GM18868 (cell line): Measurements from ENCODE around the gene AVP.

Experiments used
- ATAC-seq: cut with Tn5 transposase; IDR thresholded peaks from one replicate; pipeline ENCODE4 v1.9.1; 2021; ENCODE audit warnings: mild to moderate bottlenecking, moderate library complexity; ENCODE audit not compliant: unreplicated experiment

The AVP gene

DNA sequence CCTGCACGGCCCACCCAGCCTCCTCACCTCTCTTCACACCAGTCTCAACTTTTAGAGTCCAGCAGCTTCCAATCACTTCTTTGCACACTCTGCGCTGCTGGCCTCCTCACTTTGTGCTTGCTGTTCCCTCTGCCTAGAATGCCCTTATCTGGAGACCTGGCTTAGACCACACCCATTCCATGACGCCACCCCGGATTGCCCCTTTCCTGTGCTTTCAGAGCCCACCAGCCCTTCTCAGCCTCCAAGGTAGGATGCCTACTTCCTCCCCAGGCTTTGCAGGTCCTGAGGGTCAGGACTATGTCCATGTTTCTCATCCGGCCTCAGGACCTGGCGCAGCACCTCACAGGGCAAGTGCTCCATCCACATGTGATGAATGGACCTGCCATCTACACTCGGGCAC lies 27.0 kb upstream of the AVP start:
- ATAC-seq = no peak

DNA sequence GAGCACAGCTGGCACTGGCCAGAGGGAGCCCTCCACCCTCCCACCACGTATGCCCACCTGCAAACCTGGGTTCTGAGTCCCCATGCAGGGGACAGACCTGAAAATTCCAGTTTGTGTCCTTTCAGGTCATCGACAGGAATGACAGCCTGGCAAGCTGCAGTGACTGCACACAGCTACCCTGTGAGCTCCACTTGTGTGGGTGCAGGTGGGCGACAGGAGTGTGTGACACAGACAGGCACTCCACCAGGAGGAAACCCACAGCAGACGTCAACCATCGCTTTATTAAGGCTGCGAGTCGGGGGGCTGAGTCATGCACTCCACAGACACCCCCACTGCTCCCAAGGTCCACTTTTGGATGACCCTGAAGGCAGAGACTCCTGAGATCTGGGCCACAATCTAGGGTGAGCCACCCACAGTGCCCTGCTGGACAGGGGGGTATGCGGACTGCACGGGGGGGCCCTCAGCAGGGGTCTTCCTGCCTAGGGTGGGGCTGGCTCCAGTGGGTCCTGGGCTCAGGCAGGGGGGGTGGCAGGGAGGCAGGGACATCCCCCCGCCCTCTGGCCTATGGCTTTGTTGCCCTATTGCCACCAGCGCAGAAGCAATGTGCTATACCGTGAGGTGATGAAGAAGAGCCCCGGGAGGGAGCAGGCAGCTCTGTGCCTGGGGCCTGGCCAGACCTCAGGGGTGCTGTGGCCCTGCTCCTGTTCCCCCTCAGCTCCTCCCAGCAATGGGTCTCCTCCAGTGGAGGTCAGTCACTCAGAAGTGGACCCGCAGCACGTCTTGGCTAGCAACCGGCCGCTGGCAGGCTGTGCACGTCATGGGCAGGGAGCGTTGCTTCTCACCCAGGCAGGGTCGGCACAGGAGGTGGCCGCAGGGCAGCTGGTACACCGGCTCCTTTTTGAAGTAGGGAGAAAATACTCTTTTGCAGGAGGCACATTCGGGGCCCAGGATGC lies 25.1 kb upstream of the AVP start:
- ATAC-seq = no peak

DNA sequence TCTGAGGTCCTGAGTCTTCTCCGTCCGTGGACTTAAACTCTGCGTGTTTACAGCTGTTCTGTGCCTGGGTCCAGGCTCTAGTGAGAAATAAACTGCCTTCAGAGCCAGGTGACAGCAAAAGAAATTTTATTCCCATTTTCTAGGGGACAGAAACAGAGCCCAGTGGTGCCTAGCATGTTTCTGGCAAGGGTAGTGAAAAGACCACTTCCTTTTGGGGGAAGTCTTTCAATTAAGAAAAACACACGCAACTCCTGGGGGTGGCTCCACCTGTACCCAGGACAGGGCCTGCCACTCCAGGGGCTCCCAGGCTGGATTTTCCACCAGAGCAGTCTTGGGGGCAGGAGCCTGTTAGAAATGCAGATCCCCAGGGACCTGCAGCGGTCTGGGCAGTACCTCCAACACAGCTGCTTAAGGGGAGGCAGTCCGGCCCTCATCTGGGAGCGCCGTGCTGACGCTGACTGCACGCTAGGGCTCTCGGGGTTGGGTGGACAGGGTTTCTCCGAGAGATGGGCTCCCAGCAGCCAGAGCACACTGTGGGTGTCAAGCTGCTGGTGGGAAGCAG lies 23.0 kb upstream of the AVP start:
- ATAC-seq = no peak

DNA sequence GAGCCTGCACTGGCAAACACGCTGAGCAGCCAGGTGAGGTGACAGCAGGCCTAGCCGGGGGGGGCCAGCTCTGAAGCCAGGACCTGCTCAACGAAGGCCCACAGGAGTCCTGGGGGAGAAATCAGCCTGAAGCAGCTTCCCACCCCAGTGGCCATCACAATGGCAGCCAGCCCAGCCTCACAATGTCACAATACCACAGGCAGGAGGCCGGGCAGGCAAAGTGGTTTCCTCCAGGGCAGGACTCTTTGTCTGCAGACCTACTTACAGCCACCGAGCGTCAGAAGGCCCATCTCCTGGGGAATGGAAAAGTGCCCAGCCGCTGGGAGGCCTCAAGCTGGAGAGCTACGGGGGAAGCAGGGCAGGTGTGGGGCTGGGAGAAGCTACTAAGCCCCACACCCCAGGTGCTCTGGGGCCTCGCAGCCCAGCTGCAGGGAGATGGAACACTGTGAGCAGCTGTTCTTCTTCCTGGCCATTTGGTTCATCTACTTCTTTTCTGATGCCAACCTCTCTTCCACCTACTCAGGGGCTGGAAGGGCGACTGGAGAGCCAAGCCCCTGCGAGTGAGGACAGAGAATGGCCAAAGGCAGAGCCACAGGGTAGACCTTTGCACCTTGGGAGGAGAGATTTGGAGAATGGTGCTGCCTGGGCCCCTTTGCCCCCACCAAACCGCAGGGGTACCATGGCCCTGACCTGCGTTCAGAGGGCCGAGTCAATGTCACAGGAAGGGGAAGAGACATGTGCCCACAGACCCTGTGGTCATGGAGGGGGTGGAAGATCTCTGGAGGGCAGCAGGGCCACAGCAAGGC lies 22.3 kb upstream of the AVP start:
- ATAC-seq = no peak

DNA sequence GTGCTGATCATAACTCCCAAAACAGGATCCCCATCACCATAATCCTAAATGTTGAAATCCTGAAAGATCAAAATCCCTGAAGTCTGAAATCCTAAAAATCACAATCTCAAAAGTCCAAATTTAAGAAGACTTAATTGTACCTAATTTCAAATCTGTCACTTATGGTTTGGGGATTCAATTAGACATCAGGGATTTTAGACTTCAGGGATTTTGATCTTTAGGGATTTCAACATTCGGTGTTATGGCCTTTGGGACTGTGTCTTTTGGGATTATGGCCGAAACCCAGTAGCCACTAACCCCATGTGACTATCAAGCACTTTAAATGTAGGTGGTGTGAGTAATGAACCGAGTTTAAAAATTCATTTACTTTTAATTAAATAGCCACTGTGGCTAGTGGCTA lies 21.7 kb upstream of the AVP start:
- ATAC-seq = no peak

DNA sequence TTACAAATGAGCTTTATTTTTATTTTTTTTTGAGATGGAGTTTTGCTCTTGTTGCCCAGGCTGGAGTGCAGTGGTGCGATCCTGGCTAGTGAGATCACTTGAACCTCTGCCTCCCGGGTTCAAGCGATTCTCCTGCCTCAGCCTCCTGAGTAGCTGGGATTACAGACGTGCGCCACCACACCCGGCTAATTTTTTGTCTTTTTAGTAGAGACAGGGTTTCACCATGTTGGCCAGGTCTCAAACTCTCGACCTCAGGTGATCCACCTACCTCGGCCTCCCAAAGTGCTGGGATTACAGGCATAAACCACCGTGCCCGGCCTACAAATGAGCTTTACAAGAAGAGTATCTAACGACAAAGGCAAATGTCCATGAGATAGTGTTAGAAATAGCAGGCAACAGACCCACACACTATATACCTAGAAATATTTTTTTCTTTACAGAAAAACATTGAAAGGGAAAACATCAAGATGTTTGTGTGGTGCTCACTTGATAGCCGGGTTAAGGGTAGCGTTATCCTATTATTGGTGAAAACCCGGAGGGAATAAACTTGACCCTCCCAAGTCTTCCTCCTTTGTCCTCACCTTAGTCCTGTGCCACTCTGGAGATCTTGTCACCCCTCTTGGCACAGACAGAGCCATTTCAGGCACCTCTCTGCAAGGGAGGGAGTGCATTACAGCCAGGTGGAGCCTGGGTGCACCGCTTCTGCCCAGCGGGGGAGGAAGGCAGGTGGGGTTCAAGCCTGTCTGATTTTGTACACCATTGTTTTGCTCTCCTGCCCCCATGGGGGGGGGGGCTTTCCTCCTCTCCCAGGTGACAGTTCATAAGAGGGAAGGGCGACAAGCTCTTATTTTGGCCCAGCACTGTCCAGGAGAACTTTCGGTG lies 21.0 kb upstream of the AVP start:
- no peak for ATAC-seq

DNA sequence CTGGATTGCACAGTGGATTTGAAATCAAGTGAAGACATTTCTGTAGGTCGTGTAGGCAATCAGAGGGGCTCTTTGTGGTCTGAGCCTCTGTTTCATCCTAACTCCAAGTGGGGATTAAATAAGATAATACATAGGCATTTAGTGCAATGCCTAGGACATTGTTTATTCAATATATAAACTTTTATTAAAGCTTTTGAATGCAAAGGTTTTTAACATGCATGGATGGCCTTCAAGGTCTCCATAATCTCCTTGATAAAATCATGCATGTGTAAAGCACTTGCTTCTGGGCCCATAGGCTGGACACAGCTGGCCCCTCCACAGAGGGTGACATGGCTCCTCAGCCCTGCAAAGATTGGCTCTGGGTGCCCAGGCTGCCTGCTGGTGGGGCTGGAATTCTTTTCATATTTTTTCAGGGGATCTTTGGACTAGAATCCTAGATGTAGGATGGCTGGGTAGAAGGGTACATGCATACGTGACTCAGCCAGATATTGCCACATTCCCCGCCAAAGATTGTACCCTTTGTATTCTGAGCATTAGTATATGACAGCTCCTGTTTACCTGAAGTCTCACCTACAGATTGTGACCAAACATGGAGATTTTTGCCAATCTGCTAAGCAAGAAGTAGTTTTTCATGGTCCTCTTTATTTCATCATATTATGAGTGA lies 19.0 kb upstream of the AVP start:
- no peak for ATAC-seq

DNA sequence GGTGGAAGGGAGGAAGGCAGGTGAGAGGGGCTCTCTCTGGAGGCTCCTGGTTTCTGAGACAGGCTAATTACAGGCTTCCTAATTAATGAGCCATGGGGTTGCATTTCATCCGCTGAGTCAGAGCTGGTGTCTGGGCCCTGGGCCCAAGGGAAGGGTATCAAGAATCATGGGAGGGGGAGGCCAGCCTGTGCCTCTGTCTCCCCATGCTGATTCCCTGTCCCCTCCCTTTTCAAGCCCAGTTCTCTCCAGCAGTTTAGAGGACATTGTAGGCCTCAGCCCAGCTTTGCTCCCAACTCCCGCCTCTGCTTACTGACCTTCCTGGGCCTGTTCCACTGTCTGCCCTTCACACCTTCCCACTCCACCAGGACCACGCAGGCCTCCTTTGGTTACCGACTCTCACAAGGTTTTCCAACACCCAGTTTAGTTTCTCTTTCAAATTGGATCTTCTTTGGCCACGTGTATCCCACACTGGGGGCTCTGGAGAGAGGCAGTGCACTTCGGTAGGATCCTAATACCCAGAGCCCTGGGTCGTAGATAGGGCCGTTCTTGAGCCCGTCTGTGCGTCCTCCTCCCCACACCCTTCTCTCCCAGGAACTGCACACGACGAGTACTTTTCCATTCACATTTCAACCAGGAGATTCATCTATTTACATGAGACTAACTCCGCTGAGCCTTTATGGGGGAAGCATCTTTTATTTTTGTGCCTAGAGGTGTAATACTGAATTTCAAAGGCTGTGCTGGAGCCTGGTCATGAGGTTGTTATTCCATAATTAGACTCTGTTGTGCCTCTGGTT lies 18.2 kb upstream of the AVP start:
- ATAC-seq = no peak

DNA sequence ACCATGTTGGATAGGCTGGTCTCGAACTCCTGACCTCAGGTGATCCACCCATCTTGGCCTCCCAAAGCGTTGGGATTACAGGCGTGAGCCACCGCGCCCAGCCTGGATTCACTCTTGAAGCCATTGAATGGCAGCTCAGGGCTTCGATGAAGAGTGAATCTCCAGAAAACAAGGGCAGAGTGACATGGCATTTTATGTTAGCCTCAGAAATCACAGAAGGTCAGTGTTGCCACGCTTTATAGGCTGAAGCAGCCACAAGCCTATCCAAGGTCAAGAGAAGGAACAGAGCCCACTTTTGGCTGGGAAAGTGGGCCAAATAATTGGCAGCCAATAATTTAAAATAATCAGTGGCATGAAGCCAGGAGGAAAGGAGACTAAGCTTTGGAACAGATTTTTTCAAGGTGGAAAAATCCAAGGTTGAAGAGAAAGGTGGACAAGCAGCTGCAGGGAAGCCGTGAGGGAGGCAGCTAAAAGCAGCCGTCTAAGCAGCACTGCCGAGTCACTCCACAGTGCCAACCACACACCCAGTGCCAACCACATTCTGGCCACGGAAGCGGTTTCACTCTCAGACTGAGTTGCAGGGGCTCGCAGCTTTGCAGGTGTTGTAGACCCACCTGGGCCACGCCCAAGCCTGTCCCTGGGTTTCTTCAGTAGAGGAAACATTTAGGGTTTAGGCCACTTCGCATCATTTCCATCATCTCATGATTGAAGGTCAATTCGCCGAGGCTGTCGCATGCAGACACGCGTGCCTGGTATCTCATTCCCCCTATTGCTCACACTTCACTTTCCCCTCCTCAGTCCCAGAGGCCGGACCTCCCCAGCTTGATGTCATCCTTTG lies 17.4 kb upstream of the AVP start:
- ATAC-seq = no peak

DNA sequence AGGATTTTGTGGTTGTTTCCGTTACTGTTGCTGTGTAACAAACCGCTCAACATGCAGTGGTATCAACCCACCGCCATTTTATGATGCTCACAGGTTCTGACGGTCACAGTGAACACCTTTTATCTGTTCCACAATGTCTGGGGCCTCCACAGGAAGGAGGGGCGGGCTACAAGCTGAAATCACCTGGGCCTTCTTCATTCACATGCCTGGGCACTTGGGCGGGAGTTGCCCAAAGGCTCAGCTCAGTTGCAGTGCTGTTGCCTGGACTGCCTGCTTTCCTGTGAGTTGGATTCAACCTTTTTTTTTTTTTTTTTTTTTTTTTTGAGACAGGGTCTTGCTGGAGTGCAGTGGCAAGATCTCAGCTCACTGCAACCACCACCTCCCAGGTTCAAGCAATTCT lies 16.7 kb upstream of the AVP start:
- no peak for ATAC-seq

DNA sequence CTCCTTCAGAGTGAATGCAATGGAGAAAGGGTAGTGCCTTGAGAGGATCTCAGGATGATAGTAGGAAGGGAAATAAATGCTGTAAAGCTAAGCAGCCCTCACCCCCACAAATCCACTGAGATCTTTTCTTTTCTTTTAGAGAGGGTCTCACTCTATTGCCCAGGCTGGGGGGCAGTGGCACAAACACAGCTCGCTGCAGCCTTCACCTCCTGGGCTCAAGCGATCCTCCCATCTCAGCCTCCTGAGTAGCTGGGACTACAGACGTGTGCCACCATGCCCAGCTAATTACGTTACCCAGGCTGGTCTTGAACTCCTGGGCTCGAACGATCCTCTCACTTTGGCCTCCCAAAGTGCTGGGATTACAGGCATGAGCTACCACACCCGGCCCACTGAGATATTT lies 16.0 kb upstream of the AVP start:
- no peak for ATAC-seq

DNA sequence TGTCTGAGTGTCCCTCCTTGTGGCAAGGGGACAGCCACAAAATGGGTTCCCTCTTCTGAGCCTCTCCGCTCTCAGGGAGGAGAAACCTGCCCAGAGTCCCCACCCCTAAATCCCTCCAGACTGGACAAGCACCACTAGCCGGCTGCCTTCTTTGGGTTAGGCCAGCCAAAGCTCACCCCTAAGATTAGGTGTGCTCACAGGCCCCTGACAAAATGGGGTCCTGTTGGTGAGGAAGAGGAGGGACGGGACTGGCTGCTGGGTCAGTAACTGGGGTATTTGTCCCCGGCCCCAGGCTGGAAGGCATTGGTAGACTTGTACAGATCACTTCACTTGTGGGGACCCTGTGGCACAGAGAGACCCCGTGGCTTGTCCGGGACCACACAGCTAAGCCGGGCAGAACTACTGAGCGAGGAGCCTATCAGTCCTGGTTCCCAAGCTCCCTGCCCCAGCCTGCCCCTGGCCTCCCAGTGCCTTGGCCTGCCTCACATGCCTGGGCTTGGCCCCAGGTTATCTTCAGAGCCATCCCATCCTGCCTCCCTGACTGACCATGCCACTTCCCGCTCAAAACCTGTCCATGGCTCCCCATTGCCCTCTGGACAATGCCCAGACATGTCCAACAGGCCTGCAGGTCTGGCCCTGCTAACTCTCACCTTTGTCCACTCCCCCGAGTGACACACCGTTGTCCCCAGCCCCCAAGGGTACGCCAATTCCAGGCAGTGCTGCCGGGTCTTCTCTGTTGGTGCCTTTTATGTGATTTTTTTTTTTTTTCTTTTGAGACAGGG lies 10.5 kb upstream of the AVP start:
- ATAC-seq = no peak

DNA sequence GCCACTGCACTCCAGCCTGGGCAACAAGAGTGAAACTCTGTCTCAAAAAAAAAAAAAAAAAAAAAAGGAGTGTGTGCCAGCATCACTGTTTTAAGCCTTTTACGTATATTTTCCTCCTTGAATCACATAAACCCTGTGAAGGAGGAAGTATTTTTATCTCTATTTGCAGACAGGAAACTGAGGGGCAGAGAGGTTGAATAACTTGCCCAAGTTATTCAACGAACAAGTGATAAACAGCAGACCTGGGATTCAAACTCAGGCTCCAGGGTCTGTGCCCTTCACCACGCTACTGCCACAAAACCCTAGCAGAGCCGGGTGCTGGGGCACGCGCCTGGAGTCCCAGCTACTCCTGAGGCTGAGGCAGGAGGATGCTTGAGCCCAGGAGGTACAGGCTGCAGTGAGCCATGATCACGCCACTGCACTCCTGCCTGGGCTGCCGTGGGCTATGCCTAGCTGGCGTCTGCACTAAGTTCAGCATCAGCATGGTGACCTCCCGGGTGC lies 9.4 kb upstream of the AVP start:
- no peak for ATAC-seq

DNA sequence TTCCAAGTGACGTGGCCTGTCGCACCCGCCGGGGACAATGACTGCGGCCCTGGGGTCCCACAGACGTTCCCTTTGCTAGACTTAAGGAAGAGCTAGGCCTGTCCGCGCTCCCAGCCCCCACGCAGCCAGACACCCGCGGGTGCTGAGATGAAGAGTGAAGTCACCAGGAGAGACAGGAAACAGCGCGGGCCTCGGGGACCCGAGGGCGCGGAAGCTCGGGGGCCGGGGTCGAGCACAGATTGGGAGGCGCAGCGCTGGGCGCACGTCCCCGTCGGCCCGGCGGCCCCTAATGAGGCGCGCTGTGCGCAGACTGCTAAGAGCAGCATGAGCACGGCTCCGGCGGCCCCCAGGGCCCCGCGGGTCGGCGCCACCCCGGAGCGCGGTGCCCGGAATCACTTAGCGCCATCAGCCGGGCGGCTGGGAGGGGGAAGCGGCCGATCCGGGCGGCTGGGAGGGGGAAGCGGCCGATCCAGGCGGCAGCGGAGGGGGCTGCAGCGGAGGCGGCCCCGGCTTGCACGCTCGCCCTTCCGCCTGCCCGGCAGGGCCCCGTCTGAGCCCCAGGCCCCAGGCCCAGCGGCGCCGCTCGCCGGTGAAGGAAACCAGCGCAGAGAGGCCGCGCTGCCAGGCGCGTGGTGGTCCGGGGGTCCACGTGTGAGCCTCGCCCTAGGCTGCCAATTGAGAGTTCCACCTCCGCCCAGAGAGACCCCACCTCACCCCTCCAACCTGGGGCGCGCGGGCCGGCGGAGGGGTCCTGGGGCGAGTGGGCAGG lies 8.3 kb upstream of the AVP start:
- no peak for ATAC-seq

DNA sequence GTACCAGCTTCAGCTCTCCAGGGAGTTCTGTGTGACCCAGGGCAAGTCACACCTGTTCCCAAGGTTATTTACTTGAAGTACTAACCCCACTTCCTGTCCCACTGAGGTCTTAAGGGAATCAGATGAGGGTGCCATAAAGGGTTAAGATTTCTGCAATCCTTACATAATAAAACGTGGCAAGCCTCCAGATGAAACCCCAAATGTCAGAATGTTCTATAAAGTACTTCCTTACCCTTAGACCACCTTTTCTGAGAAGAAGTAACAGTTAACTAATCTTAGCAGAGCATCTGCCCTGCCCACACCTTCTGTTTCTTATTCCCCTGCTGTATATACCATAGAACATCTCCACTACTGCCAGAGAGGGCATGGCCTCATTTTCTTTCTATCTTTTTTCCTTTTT lies 6.0 kb upstream of the AVP start:
- no peak for ATAC-seq

DNA sequence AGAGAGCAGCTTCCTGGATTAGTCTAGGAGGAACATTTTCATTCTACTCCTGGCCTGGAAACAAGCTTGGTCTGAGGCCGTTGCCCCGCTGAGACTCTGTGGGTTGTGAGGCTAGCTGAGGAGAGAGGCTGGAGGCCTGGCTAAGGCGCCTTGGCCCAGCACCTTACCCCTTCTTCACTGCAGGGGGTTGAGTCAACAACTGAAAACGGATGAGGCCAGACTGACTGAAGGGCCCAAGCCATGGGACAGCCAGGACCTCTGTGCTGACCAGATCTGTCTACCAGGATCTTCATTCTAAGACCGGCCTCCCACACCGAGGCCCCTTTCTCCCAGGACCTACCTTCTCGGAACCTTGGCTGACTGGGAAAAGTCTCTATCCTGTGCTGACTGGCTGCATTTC lies 3.5 kb upstream of the AVP start:
- no peak for ATAC-seq

DNA sequence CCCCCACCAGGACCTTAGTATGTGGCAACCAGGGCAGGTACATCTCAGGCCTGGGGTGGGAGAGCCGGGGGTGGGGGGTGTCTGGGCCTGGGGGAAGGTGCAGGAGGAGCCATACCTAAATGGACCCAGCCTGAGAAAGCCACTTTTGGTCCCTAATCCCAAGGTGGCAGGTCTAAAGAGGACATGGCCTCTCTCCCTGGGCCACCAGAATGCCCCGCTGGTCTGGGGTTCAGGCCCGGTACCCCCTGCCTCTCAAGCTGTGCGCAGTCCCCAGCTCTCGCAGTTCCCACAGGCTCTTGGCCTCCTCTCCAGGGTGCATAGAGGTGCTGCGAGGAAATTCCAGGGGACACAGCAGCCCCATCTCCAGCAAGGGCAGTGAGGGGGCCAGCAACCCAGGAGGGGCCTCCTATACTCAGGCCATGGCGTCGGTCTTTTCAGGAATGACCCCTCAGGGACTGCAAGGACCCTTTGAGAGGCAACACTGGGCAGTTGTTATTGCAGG lies 1.1 kb upstream of the AVP start:
- no peak for ATAC-seq
